ENCODE data around the gene HES4.
"Not testable (repeated sequence)": the region's sequence is repeated elsewhere in the genome, so short reads cannot be mapped to it uniquely, and the experiment has no call there.

DNA sequence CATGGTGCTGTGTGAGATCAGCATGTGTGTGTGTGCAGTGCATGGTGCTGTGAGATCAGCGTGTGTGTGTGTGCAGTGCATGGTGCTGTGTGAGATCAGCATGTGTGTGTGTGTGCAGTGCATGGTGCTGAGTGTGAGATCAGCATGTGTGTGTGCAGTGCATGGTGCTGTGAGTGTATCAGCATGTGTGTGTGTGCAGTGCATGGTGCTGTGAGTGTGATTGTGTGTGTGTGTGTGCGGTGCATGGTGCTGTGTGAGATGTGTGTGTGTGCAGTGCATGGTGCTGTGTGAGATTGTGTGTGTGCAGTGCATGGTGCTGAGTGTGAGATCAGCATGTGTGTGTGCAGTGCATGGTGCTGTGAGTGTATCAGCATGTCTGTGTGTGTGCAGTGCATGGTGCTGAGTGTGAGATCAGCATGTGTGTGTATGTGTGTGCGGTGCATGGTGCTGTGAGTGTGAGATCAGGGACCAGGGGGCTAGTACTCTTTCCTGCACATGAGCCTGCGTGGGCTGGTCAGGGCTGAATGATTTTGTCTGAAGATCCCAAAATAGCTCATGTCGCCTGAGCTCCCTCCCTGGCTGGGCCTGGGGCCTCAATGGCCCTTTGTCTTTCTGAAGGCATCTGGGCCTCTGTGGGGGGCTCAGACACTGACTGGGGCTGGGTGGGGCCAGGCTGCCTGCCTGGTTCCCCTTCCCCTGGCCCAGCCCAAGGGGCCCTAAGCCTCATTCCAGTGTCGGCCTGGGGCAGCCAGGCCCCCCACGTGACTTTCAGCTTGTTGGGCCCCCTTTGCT, 31.2 kb upstream of the HES4 start:
- TF ChIP-seq, protein P1, sequence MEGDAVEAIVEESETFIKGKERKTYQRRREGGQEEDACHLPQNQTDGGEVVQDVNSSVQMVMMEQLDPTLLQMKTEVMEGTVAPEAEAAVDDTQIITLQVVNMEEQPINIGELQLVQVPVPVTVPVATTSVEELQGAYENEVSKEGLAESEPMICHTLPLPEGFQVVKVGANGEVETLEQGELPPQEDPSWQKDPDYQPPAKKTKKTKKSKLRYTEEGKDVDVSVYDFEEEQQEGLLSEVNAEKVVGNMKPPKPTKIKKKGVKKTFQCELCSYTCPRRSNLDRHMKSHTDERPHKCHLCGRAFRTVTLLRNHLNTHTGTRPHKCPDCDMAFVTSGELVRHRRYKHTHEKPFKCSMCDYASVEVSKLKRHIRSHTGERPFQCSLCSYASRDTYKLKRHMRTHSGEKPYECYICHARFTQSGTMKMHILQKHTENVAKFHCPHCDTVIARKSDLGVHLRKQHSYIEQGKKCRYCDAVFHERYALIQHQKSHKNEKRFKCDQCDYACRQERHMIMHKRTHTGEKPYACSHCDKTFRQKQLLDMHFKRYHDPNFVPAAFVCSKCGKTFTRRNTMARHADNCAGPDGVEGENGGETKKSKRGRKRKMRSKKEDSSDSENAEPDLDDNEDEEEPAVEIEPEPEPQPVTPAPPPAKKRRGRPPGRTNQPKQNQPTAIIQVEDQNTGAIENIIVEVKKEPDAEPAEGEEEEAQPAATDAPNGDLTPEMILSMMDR (conservative IDR thresholded peaks at IDR 0.05; ENCODE audit: low read depth, low read length), result not testable (repeated sequence)
- not testable (repeated sequence) for TF ChIP-seq EZH2phosphoT487 (IDR thresholded peaks at IDR 0.05; ENCODE audit: borderline replicate concordance, low read length)
